ENCODE measurements around the gene CSNK2A1. TPM values are rescaled to one million over a fixed set of nuclear protein-coding genes. Genes with fewer than 3 reads are reported as not detected.

Gene CSNK2A1
- total RNA-seq, 2 donors from 2014 or later = 83.9 to 90.7 TPM

GRCh38 chr20:546353-546752 lies 2.8 kb upstream of the CSNK2A1 start:
- H3K4me3 ChIP-seq = no peak overlapping the region
- H3K27me3 ChIP-seq (replicated peaks; ENCODE audit: insufficient read depth) = no peaks in the 10 kb centered on the region
- no peak for TF ChIP-seq CTCF (IDR thresholded peaks at IDR 0.05)
- H3K36me3 ChIP-seq = no peaks in the 10 kb centered on the region
- DNase-seq (ENCODE audit: low spot score) (no peak), ATAC-seq (ENCODE audit: insufficient number of reproducible peaks, low FRiP score, low read depth) (no peak)
- no peaks in the 10 kb centered on the region for H3K9me3 ChIP-seq
- peaks cover 13 to 21% of the 10 kb centered on the region in 2 donors for H3K4me1 ChIP-seq (ENCODE audit: control insufficient read depth in 1 of 2, low read depth in 2 of 2)
- no peak overlapping the region for H3K27ac ChIP-seq

- no peaks in the 10 kb centered on the region for H3K9me3 ChIP-seq
- H3K4me1 ChIP-seq (ENCODE audit: control insufficient read depth in 1 of 2, low read depth in 2 of 2) = peaks cover 23 to 41% of the 10 kb centered on the region in 2 donors
- no peaks in the 10 kb centered on the region for H3K27me3 ChIP-seq (replicated peaks; ENCODE audit: insufficient read depth)
- no peak for ATAC-seq (ENCODE audit: insufficient number of reproducible peaks, low FRiP score, low read depth)
- H3K4me3 ChIP-seq = peak overlapping the region; percentile 100
- no peak for DNase-seq (ENCODE audit: low spot score)
- H3K27ac ChIP-seq = peak overlapping the region; percentile 81 to 86
- H3K36me3 ChIP-seq = no peaks in the 10 kb centered on the region
- TF ChIP-seq CTCF (IDR thresholded peaks at IDR 0.05) = no peak
Measured at GRCh38 chr20:544153-544725, 649 bp upstream of the CSNK2A1 start.

GRCh38 chr20:542777-543368 lies 717 bp downstream of the CSNK2A1 start:
- Histone ChIP-seq H3K9me3 (no peaks in the 10 kb centered on the region), H3K27ac (peak overlapping the region; percentile 81 to 86), H3K36me3 (no peaks in the 10 kb centered on the region), H3K4me3 (peak overlapping the region; percentile 100), H3K4me1 (ENCODE audit: control insufficient read depth in 1 of 2, low read depth in 2 of 2) (peaks cover 31 to 55% of the 10 kb centered on the region in 2 donors), H3K27me3 (replicated peaks; ENCODE audit: insufficient read depth) (no peaks in the 10 kb centered on the region)
- TF ChIP-seq CTCF (IDR thresholded peaks at IDR 0.05) = no peak
- no peak for ATAC-seq (ENCODE audit: insufficient number of reproducible peaks, low FRiP score, low read depth)
- DNase-seq (ENCODE audit: low spot score) = no peak

- ATAC-seq (ENCODE audit: insufficient number of reproducible peaks, low FRiP score, low read depth) = no peak
- Histone ChIP-seq H3K9me3 (no peaks in the 10 kb centered on the region), H3K4me3 (no peak overlapping the region), H3K4me1 (ENCODE audit: control insufficient read depth in 1 of 2, low read depth in 2 of 2) (peaks cover 43 to 78% of the 10 kb centered on the region in 2 donors), H3K27ac (peak overlapping the region; percentile 6 to 26), H3K27me3 (replicated peaks; ENCODE audit: insufficient read depth) (no peaks in the 10 kb centered on the region), H3K36me3 (no peaks in the 10 kb centered on the region)
- TF ChIP-seq CTCF (IDR thresholded peaks at IDR 0.05) = no peak
- no peak for DNase-seq (ENCODE audit: low spot score)
Measured at GRCh38 chr20:540391-541201, 3.0 kb downstream of the CSNK2A1 start.

GRCh38 chr20:539848-540247 lies 3.7 kb downstream of the CSNK2A1 start:
- Histone ChIP-seq H3K27me3 (replicated peaks; ENCODE audit: insufficient read depth) (no peaks in the 10 kb centered on the region), H3K9me3 (no peaks in the 10 kb centered on the region), H3K4me1 (ENCODE audit: control insufficient read depth in 1 of 2, low read depth in 2 of 2) (peaks cover 46 to 83% of the 10 kb centered on the region in 2 donors), H3K36me3 (no peaks in the 10 kb centered on the region), H3K4me3 (no peak overlapping the region), H3K27ac (peak overlapping the region; percentile 6 to 26)
- no peak for DNase-seq (ENCODE audit: low spot score)
- ATAC-seq (ENCODE audit: insufficient number of reproducible peaks, low FRiP score, low read depth) = no peak
- TF ChIP-seq CTCF (IDR thresholded peaks at IDR 0.05) = no peak

Measured in thoracic aorta (tissue), 2 donors.